Activated T-cell treated with anti-CD3 and anti-CD28 coated beads, Interleukin-2, amount 50 U/mL, for 4 hours (primary cell): ENCODE data around the gene TCN2. TPM values are rescaled to one million over a fixed set of nuclear protein-coding genes. Genes with fewer than 3 reads are reported as not detected.
"Not testable (repeated sequence)": the region's sequence is repeated elsewhere in the genome, so short reads cannot be mapped to it uniquely, and the experiment has no call there.

ENCODE experiments used
- ATAC-seq, 2 donors: fragments of 200-7000 bp; cut with Tn5 transposase; one replicate each; pipeline ENCODE4 v1.10.0; 2021
- DNase-seq: peaks from one replicate; pipeline ENCODE4 v3.0.0-alpha.2; 2020
- H3K27me3 Mint-ChIP-seq: one replicate; pipeline ENCODE4 v1.8.0; 2021; ENCODE audit warnings: low read depth, mixed read lengths
- H3K36me3 Mint-ChIP-seq: one replicate; pipeline ENCODE4 v1.8.0; 2022; ENCODE audit warnings: mixed read lengths; ENCODE audit not compliant: insufficient read depth
- H3K4me1 Mint-ChIP-seq: one replicate; pipeline ENCODE4 v1.8.0; 2021; ENCODE audit warnings: low read depth, mixed read lengths
- H3K4me3 Mint-ChIP-seq: one replicate; pipeline ENCODE4 v1.8.0; 2021; ENCODE audit warnings: mild to moderate bottlenecking, moderate library complexity, mixed read lengths
- H3K9me3 Mint-ChIP-seq: one replicate; pipeline ENCODE4 v1.8.0; 2021; ENCODE audit warnings: mixed read lengths
- total RNA-seq, 3 donors: library from RNA; stranded (reverse); gene quantifications; one replicate each; pipeline ENCODE4 v1.2.1, GENCODE V29; 2021

TCN2 gene
- total RNA-seq, 3 donors from 2014 or later = 0.26 to 0.46 TPM; not detected in 1

- peaks cover 1% of the 10 kb centered on the region for H3K4me1 Mint-ChIP-seq
- peaks cover 6% of the 10 kb centered on the region for H3K27me3 Mint-ChIP-seq
- no peak within 1 kb of the TSS for H3K4me3 Mint-ChIP-seq
- ATAC-seq = peak; percentile 99
- peaks cover 25% of the 10 kb centered on the region for H3K36me3 Mint-ChIP-seq
- no peaks in the 10 kb centered on the region for H3K9me3 Mint-ChIP-seq
- DNase-seq = peak; percentile 93
These were observed 15.2 kb upstream of the TCN2 start, which contains the start of gene PES1 for GRCh38 chr22:30591588-30592359. TSS of gene PES1 (minus strand) at chr22:30591910. CDS start at chr22:30591833, 77 bp downstream.

- not testable (repeated sequence) for H3K27me3 Mint-ChIP-seq
- H3K36me3 Mint-ChIP-seq = peaks cover 20% of the 10 kb centered on the region
These were observed 14.6 kb upstream of the TCN2 start for GRCh38 chr22:30592360-30592713.

GRCh38 chr22:30596199-30596598, 10.8 kb upstream of the TCN2 start:
- no peak for DNase-seq
- ATAC-seq = no peak
- peaks cover 6% of the 10 kb centered on the region for H3K27me3 Mint-ChIP-seq
- H3K4me1 Mint-ChIP-seq = peaks cover 1% of the 10 kb centered on the region
- no peak overlapping the region for H3K4me3 Mint-ChIP-seq
- H3K36me3 Mint-ChIP-seq = no peaks in the 10 kb centered on the region
- no peaks in the 10 kb centered on the region for H3K9me3 Mint-ChIP-seq

More at GRCh38 chr22:30592360-30592713, 14.6 kb upstream of the TCN2 start:
- not testable (repeated sequence) for H3K4me1 Mint-ChIP-seq, H3K9me3 Mint-ChIP-seq, ATAC-seq, H3K4me3 Mint-ChIP-seq, DNase-seq

GRCh38 chr22:30596886-30597285, 10.1 kb upstream of the TCN2 start:
- Mint-ChIP-seq H3K4me1 (peaks cover 1% of the 10 kb centered on the region), H3K9me3 (no peaks in the 10 kb centered on the region), H3K27me3 (peaks cover 6% of the 10 kb centered on the region), H3K36me3 (no peaks in the 10 kb centered on the region), H3K4me3 (no peak overlapping the region)
- ATAC-seq = no peak
- no peak for DNase-seq

GRCh38 chr22:30598986-30599385, 8.0 kb upstream of the TCN2 start:
- H3K36me3 Mint-ChIP-seq = no peaks in the 10 kb centered on the region
- no peak overlapping the region for H3K4me3 Mint-ChIP-seq
- no peaks in the 10 kb centered on the region for H3K4me1 Mint-ChIP-seq
- H3K27me3 Mint-ChIP-seq = peaks cover 6% of the 10 kb centered on the region
- no peaks in the 10 kb centered on the region for H3K9me3 Mint-ChIP-seq
- DNase-seq (no peak), ATAC-seq (no peak)

GRCh38 chr22:30600921-30601320, 6.1 kb upstream of the TCN2 start:
- peaks cover 5% of the 10 kb centered on the region for H3K4me1 Mint-ChIP-seq
- H3K9me3 Mint-ChIP-seq = no peaks in the 10 kb centered on the region
- no peaks in the 10 kb centered on the region for H3K27me3 Mint-ChIP-seq
- ATAC-seq (no peak), DNase-seq (no peak)
- no peak overlapping the region for H3K4me3 Mint-ChIP-seq
- H3K36me3 Mint-ChIP-seq = no peaks in the 10 kb centered on the region

GRCh38 chr22:30601464-30601863, 5.5 kb upstream of the TCN2 start:
- DNase-seq = no peak
- ATAC-seq = no peak
- Mint-ChIP-seq H3K36me3 (no peaks in the 10 kb centered on the region), H3K4me1 (peaks cover 10% of the 10 kb centered on the region), H3K27me3 (no peaks in the 10 kb centered on the region), H3K4me3 (no peak overlapping the region), H3K9me3 (no peaks in the 10 kb centered on the region)

GRCh38 chr22:30602049-30602448, 4.9 kb upstream of the TCN2 start:
- Mint-ChIP-seq H3K4me1 (peaks cover 14% of the 10 kb centered on the region), H3K4me3 (no peak overlapping the region), H3K9me3 (no peaks in the 10 kb centered on the region), H3K27me3 (no peaks in the 10 kb centered on the region), H3K36me3 (no peaks in the 10 kb centered on the region)
- no peak for DNase-seq
- peak in 1 of 2 donors; percentile 44 for ATAC-seq

- no peak for ATAC-seq
- no peak overlapping the region for H3K4me3 Mint-ChIP-seq
These were observed 3.2 kb upstream of the TCN2 start for GRCh38 chr22:30603801-30604200.

GRCh38 chr22:30604723-30605122, 2.3 kb upstream of the TCN2 start:
- Mint-ChIP-seq H3K27me3 (no peaks in the 10 kb centered on the region), H3K9me3 (no peaks in the 10 kb centered on the region), H3K4me3 (no peak overlapping the region), H3K4me1 (peaks cover 25% of the 10 kb centered on the region), H3K36me3 (no peaks in the 10 kb centered on the region)
- DNase-seq (no peak), ATAC-seq (no peak)

More at GRCh38 chr22:30603801-30604200, 3.2 kb upstream of the TCN2 start:
- no peaks in the 10 kb centered on the region for H3K27me3 Mint-ChIP-seq
- no peak for DNase-seq
- H3K36me3 Mint-ChIP-seq = no peaks in the 10 kb centered on the region
- H3K9me3 Mint-ChIP-seq = no peaks in the 10 kb centered on the region
- H3K4me1 Mint-ChIP-seq = peaks cover 21% of the 10 kb centered on the region

GRCh38 chr22:30605449-30606110, 1.4 kb upstream of the TCN2 start:
- H3K4me1 Mint-ChIP-seq = peaks cover 25% of the 10 kb centered on the region
- H3K27me3 Mint-ChIP-seq = no peaks in the 10 kb centered on the region
- no peaks in the 10 kb centered on the region for H3K36me3 Mint-ChIP-seq
- H3K4me3 Mint-ChIP-seq = no peak overlapping the region
- DNase-seq (peak; percentile 14), ATAC-seq (no peak)
- no peaks in the 10 kb centered on the region for H3K9me3 Mint-ChIP-seq

- Mint-ChIP-seq H3K27me3 (no peaks in the 10 kb centered on the region), H3K4me1 (peaks cover 25% of the 10 kb centered on the region), H3K4me3 (peak overlapping the region; percentile 78), H3K36me3 (no peaks in the 10 kb centered on the region), H3K9me3 (no peaks in the 10 kb centered on the region)
- no peak for DNase-seq
- ATAC-seq = peak in 1 of 2 donors; percentile 36
These were observed 441 bp downstream of the TCN2 start for GRCh38 chr22:30607300-30607930.

GRCh38 chr22:30607939-30608338, 965 bp downstream of the TCN2 start:
- H3K4me1 Mint-ChIP-seq = peaks cover 25% of the 10 kb centered on the region
- H3K36me3 Mint-ChIP-seq = no peaks in the 10 kb centered on the region
- H3K4me3 Mint-ChIP-seq = no peak overlapping the region
- no peaks in the 10 kb centered on the region for H3K9me3 Mint-ChIP-seq
- no peaks in the 10 kb centered on the region for H3K27me3 Mint-ChIP-seq
- no peak for ATAC-seq
- DNase-seq = no peak

GRCh38 chr22:30609260-30610185, 2.5 kb downstream of the TCN2 start:
- no peak for DNase-seq
- Mint-ChIP-seq H3K4me3 (no peak overlapping the region), H3K27me3 (no peaks in the 10 kb centered on the region), H3K9me3 (no peaks in the 10 kb centered on the region), H3K36me3 (no peaks in the 10 kb centered on the region), H3K4me1 (peaks cover 25% of the 10 kb centered on the region)
- peak; percentile 29 to 64 for ATAC-seq
